GM11168 (cell line): ENCODE results near the gene SELP.

Experiments used
- in situ Hi-C: fragments of 300-500 bp; cut with MboI; formaldehyde crosslinking; loops from one replicate; pipeline ENCODE4 v1.12.0; 2022; ENCODE audit warnings: low sequenced_read_pairs; ENCODE audit not compliant: unreplicated experiment

SELP gene

GRCh38 chr1:169577981-169578738 is 51.8 kb downstream of the SELP start:
- in situ Hi-C loops, result no loop called here

- in situ Hi-C loops, result no loop called here
These were observed 53.0 kb downstream of the SELP start for GRCh38 chr1:169576935-169577331.

- in situ Hi-C loops, result no loop called here
These were observed 53.5 kb downstream of the SELP start for GRCh38 chr1:169576241-169576934.

- in situ Hi-C loops, result no loop called here
These were observed 55.6 kb downstream of the SELP start for GRCh38 chr1:169574336-169574735.

- in situ Hi-C loops, result no loop called here
These were observed 57.7 kb downstream of the SELP start for GRCh38 chr1:169572187-169572586.

- in situ Hi-C loops, result no loop called here
These were observed 58.5 kb downstream of the SELP start for GRCh38 chr1:169571450-169571849.

- in situ Hi-C loops, result no loop called here
These were observed 59.8 kb downstream of the SELP start for GRCh38 chr1:169570172-169570574.

- in situ Hi-C loops, result no loop called here
These were observed 61.4 kb downstream of the SELP start for GRCh38 chr1:169568497-169568896.

GRCh38 chr1:169565335-169566271 is 64.3 kb downstream of the SELP start:
- in situ Hi-C loops, result no loop called here

- in situ Hi-C loops, result no loop called here
These were observed 66.3 kb downstream of the SELP start for GRCh38 chr1:169563650-169564049.

GRCh38 chr1:169563019-169563615 is 66.8 kb downstream of the SELP start:
- in situ Hi-C loops, result no loop called here

- in situ Hi-C loops, result no loop called here
These were observed 68.2 kb downstream of the SELP start for GRCh38 chr1:169561692-169562091.

- in situ Hi-C loops, result no loop called here
These were observed 72.8 kb downstream of the SELP start for GRCh38 chr1:169557131-169557530.

- in situ Hi-C loops, result loop anchor here (5.0 kb wide), 1 partner anchor 47 kb away; no protein-coding TSS in a partner anchor
These were observed 79.6 kb downstream of the SELP start for GRCh38 chr1:169550294-169550693.

GRCh38 chr1:169548282-169548681 is 81.6 kb downstream of the SELP start:
- in situ Hi-C loops, result loop anchor here (10.0 kb wide), 2 partner anchors 63 to 943 kb away; partner anchors contain the start of gene SLC19A2

- in situ Hi-C loops, result loop anchor here (10.0 kb wide), 2 partner anchors 62 to 942 kb away; partner anchors contain the start of gene SLC19A2
These were observed 83.6 kb downstream of the SELP start for GRCh38 chr1:169546087-169546995.

GRCh38 chr1:169545472-169545871 is 84.5 kb downstream of the SELP start:
- in situ Hi-C loops, result loop anchor here (10.0 kb wide), 2 partner anchors 61 to 941 kb away; partner anchors contain the start of gene SLC19A2

- in situ Hi-C loops, result no loop called here
These were observed 90.7 kb downstream of the SELP start for GRCh38 chr1:169538998-169539871.
